Erythroblast (primary cell): ENCODE data around the gene TBXT.
"Not testable (repeated sequence)": the region's sequence is repeated elsewhere in the genome, so short reads cannot be mapped to it uniquely, and the experiment has no call there.

ENCODE experiments used
- GATA1 ChIP-seq: IDR thresholded peaks from 2 replicates; pipeline ENCODE4 v1.6.1; 2011; ENCODE audit warnings: low read depth, mild to moderate bottlenecking, control low read depth, low read length, moderate library complexity
- POLR2A ChIP-seq: IDR thresholded peaks from 2 replicates; pipeline ENCODE4 v1.6.1; 2011; ENCODE audit warnings: mild to moderate bottlenecking, low read length

GRCh38 chr6:166123115-166123514 is 44.5 kb downstream of the TBXT start:
- not testable (repeated sequence) for TF ChIP-seq POLR2A, GATA1
